Measurements from ENCODE around the gene DYDC1.
A peak's percentile ranks its signal among the peaks of the same experiment; 100 is the strongest.
"Not testable (repeated sequence)": the region's sequence is repeated elsewhere in the genome, so short reads cannot be mapped to it uniquely, and the experiment has no call there.

The DYDC1 gene

DNA sequence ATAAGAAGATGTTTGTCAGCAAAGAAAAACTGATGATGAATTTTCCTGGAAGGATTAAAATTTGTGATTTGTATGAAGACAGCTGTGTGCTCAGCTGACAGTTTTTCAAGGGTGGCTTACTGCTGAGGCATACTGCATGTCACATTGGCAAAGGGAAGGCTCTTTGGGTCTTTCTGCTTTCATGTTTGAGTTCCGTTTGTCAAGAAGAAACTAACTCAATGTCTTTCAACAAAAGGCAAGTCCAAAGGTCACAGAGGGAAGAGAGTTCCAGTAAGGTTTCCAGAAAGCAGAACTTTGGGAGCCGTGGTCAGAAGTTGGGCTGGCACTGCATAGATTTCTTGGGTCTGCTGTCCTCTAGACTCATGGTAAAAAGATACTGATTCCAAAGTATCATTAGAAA lies 16.9 kb upstream of the DYDC1 start:
- no peaks in the 10 kb centered on the region for H3K4me1 ChIP-seq (ENCODE audit: control insufficient read depth, low read depth, low read length)
- H3K27me3 ChIP-seq (ENCODE audit: control insufficient read depth, insufficient read depth, low read length): no peaks in the 10 kb centered on the region
- H3K27ac ChIP-seq (ENCODE audit: low read length): no peak overlapping the region
- H3K9ac ChIP-seq (ENCODE audit: low read length): no peak overlapping the region
- no peak overlapping the region for H3K4me3 ChIP-seq (ENCODE audit: low read length)
- H3K9me3 ChIP-seq (ENCODE audit: control insufficient read depth, low read depth, low read length): no peaks in the 10 kb centered on the region
- H3K36me3 ChIP-seq (ENCODE audit: control insufficient read depth, low read depth, low read length): no peaks in the 10 kb centered on the region

DNA sequence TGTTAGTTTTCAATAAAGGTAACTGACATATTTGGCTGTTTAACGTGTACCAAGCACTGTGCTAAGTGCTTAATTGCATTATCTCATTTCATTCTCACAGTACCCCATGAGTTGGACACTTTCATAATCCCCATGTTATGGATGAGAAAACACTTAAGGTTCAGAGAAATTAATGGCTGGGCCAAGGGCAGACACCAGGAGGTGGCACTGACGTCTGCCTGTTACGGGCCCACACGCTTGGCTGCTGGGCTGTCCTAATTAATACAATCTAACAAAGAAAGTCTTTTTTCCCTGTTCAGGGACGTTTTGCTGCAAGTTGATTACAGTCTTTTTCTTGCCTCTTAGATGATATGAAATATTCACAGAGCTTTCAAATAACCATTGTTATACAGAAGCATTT lies 16.1 kb upstream of the DYDC1 start:
- Histone ChIP-seq H3K27ac (ENCODE audit: low read length) (no peak overlapping the region), H3K27me3 (ENCODE audit: control insufficient read depth, insufficient read depth, low read length) (no peaks in the 10 kb centered on the region), H3K4me3 (ENCODE audit: low read length) (no peak overlapping the region), H3K9me3 (ENCODE audit: control insufficient read depth, low read depth, low read length) (peaks cover 5% of the 10 kb centered on the region), H3K36me3 (ENCODE audit: control insufficient read depth, low read depth, low read length) (no peaks in the 10 kb centered on the region), H3K4me1 (ENCODE audit: control insufficient read depth, low read depth, low read length) (no peaks in the 10 kb centered on the region), H3K9ac (ENCODE audit: low read length) (no peak overlapping the region)

DNA sequence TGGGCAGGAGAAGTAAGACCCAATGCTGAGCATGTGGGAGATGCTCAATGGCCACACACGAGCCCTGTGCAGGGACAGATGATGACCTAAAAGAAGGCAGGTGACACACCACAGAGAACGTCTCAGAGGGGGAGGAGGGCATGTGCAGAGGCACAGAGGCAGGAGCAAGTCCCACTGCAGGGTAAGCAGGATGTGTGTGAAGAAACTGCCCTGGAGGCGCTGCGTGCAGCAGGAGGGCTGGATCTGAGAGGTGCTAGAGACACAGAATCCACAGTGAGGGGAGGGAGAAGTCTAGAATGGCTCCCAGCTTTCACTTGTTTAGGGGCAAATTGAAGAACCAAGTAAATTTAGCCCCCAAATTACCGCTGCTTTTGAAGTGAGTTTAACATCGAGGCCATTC lies 14.9 kb upstream of the DYDC1 start:
- Histone ChIP-seq H3K9ac (ENCODE audit: low read length) (no peak overlapping the region), H3K4me1 (ENCODE audit: control insufficient read depth, low read depth, low read length) (no peaks in the 10 kb centered on the region), H3K27me3 (ENCODE audit: control insufficient read depth, insufficient read depth, low read length) (no peaks in the 10 kb centered on the region), H3K36me3 (ENCODE audit: control insufficient read depth, low read depth, low read length) (no peaks in the 10 kb centered on the region), H3K9me3 (ENCODE audit: control insufficient read depth, low read depth, low read length) (peaks cover 13% of the 10 kb centered on the region), H3K27ac (ENCODE audit: low read length) (no peak overlapping the region), H3K4me3 (ENCODE audit: low read length) (no peak overlapping the region)

DNA sequence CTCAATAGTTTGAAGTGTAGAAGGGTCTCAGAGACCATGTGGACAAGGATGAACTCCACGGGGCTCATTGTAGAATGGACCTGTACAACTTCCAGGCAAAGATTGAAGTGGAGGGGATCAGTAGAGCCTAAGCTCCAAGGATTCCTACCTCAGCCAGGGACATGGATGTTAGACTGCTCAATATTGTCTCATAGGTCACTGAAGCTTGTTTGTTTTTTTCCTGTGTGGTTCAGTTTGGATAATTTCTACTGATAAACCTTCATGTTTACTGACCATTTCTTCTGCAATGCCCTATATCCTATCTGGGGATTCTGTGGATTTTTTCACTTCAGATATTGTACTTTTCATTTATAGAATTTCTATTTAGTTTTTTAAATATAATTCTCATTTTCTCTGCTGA lies 9.0 kb upstream of the DYDC1 start:
- H3K9me3 ChIP-seq (ENCODE audit: control insufficient read depth, low read depth, low read length): peaks cover 14% of the 10 kb centered on the region
- no peak overlapping the region for H3K27ac ChIP-seq (ENCODE audit: low read length)
- no peaks in the 10 kb centered on the region for H3K36me3 ChIP-seq (ENCODE audit: control insufficient read depth, low read depth, low read length)
- H3K4me1 ChIP-seq (ENCODE audit: control insufficient read depth, low read depth, low read length): no peaks in the 10 kb centered on the region
- H3K9ac ChIP-seq (ENCODE audit: low read length): no peak overlapping the region
- H3K27me3 ChIP-seq (ENCODE audit: control insufficient read depth, insufficient read depth, low read length): no peaks in the 10 kb centered on the region
- no peak overlapping the region for H3K4me3 ChIP-seq (ENCODE audit: low read length)

DNA sequence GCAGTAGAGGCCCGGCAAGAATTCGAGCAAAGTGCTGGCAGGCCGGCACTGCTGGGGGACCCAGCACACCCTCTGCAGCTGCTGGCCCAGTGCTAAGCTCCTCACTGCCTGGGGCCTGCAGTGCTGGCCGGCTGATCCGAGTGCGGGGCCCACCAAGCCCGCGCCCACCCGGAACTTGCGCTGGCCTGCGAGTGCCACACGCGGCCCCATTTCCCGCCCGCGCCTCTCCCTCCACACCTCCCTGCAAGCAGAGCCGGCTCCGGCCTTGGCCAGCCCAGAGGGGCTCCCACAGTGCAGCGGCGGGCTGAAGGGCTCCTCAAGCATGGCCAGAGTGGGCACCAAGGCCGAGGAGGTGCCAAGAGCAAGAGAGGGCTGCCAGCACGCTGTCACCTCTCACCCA lies 3.1 kb upstream of the DYDC1 start:
- Histone ChIP-seq H3K36me3 (ENCODE audit: control insufficient read depth, low read depth, low read length) (no peaks in the 10 kb centered on the region), H3K4me1 (ENCODE audit: control insufficient read depth, low read depth, low read length) (peaks cover 4% of the 10 kb centered on the region), H3K27ac (ENCODE audit: low read length) (no peak overlapping the region), H3K4me3 (ENCODE audit: low read length) (no peak overlapping the region), H3K9me3 (ENCODE audit: control insufficient read depth, low read depth, low read length) (no peaks in the 10 kb centered on the region), H3K27me3 (ENCODE audit: control insufficient read depth, insufficient read depth, low read length) (peaks cover 20% of the 10 kb centered on the region), H3K9ac (ENCODE audit: low read length) (no peak overlapping the region)

DNA sequence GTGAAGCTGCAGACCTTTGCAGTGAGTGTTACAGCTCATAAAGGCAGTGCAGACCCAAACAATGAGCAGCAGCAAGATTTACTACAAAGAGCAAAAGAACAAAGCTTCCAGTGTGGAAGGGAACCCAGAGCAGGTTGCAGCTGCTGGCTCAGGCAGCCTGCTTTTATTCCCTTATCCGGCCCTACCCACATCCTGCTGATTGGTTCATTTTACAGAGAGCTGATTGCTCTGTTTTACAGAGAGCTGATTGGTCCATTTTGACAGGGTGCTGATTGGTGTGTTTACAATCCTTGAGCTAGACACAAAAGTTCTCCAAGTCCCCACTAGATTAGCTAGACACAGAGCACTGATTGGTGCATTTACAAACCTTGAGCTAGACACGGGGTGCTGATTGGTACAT lies 2.4 kb upstream of the DYDC1 start:
- H3K4me3 ChIP-seq (ENCODE audit: low read length); H3K27ac ChIP-seq (ENCODE audit: low read length); H3K4me1 ChIP-seq (ENCODE audit: control insufficient read depth, low read depth, low read length); H3K9me3 ChIP-seq (ENCODE audit: control insufficient read depth, low read depth, low read length); H3K9ac ChIP-seq (ENCODE audit: low read length); H3K36me3 ChIP-seq (ENCODE audit: control insufficient read depth, low read depth, low read length): not testable (repeated sequence)
- peaks cover 20% of the 10 kb centered on the region for H3K27me3 ChIP-seq (ENCODE audit: control insufficient read depth, insufficient read depth, low read length)

DNA sequence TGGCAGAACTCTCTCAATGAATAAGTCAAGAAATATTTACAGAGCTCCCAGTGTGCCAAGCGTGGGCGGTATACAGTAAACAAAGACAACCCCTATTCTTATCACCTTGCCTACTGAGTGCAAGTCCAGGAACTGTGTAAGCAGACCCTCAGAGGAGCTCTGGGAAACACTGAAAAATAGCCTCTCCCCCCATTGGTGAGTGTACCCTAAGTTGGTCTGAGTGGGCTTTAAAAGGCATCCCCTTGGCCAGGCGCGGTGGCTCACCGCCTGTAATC lies 1.2 kb upstream of the DYDC1 start:
- no peak overlapping the region for H3K27ac ChIP-seq (ENCODE audit: low read length)
- peaks cover 20% of the 10 kb centered on the region for H3K27me3 ChIP-seq (ENCODE audit: control insufficient read depth, insufficient read depth, low read length)
- no peaks in the 10 kb centered on the region for H3K9me3 ChIP-seq (ENCODE audit: control insufficient read depth, low read depth, low read length)
- H3K9ac ChIP-seq (ENCODE audit: low read length): peak overlapping the region; percentile 69
- no peak overlapping the region for H3K4me3 ChIP-seq (ENCODE audit: low read length)
- peaks cover 4% of the 10 kb centered on the region for H3K4me1 ChIP-seq (ENCODE audit: control insufficient read depth, low read depth, low read length)
- H3K36me3 ChIP-seq (ENCODE audit: control insufficient read depth, low read depth, low read length): no peaks in the 10 kb centered on the region

DNA sequence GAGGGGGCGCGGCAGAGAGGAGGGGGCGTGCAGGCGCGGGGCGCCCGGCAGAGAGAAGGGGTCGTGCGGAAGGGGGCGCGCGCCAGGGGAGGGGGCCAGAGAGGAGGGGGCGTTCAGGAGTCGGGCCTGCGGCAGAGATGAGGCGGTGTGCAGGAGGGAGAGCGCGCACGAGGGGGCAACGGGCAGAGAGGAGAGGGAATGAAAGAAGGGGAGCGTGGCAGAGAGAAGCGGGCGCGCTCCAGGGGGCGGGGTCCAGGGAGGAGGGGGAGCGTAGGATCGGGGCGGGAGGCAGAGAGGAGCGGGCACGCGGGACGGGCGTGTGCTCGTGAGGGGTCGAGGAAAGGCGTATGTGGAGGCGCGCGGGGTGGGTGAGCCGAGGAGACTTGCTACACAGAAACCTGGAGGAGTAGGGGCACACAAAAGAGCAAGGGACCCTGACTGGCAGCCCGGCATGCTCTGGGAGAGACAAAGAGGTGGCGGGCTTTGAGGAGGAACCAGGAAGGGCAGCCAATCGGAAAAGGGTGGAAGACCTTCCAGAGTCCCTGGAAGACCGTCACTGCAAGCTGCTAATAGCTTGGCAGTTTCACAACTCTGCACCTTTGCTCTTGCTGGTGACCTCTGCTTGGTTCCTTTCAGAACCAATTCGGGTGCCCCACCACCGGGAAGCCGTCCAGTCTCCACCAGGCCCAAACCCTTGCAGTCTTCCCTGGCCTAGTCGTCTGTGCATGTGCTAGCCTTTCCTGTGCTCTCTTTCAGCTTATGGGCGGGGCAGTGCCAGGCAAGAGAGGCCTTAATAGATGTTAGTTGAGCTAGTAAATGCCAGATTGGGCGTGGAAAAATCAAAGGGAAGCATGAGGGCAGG lies 665 bp upstream of the DYDC1 start:
- H3K27ac ChIP-seq (ENCODE audit: low read length): no peak overlapping the region
- H3K9ac ChIP-seq (ENCODE audit: low read length): peak overlapping the region; percentile 69
- H3K27me3 ChIP-seq (ENCODE audit: control insufficient read depth, insufficient read depth, low read length): peaks cover 20% of the 10 kb centered on the region
- H3K9me3 ChIP-seq (ENCODE audit: control insufficient read depth, low read depth, low read length): no peaks in the 10 kb centered on the region
- H3K4me1 ChIP-seq (ENCODE audit: control insufficient read depth, low read depth, low read length): peaks cover 4% of the 10 kb centered on the region
- H3K4me3 ChIP-seq (ENCODE audit: low read length): peak overlapping the region; percentile 66
- H3K36me3 ChIP-seq (ENCODE audit: control insufficient read depth, low read depth, low read length): no peaks in the 10 kb centered on the region

DNA sequence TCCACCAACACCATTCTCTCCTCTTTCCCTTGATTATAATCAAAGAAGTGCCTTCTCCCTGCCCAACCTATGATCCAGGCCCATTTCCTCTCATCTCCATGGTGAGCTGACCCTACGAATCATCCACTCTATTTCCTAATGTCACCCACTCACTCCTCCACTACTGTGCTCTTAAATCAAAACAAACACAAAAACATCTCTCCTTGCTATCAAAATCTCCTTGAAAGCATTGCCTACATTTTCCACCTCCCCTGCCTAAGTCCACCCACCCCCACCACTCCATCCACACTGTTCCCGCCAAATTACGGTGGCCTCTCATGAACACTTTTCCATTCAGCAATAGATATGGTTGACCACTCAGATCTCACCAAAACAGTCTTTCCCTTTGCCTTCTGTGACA lies 5.3 kb downstream of the DYDC1 start:
- Histone ChIP-seq H3K4me3 (ENCODE audit: low read length) (no peak overlapping the region), H3K9ac (ENCODE audit: low read length) (no peak overlapping the region), H3K27ac (ENCODE audit: low read length) (no peak overlapping the region), H3K27me3 (ENCODE audit: control insufficient read depth, insufficient read depth, low read length) (peaks cover 13% of the 10 kb centered on the region), H3K9me3 (ENCODE audit: control insufficient read depth, low read depth, low read length) (no peaks in the 10 kb centered on the region), H3K36me3 (ENCODE audit: control insufficient read depth, low read depth, low read length) (no peaks in the 10 kb centered on the region), H3K4me1 (ENCODE audit: control insufficient read depth, low read depth, low read length) (peaks cover 4% of the 10 kb centered on the region)

DNA sequence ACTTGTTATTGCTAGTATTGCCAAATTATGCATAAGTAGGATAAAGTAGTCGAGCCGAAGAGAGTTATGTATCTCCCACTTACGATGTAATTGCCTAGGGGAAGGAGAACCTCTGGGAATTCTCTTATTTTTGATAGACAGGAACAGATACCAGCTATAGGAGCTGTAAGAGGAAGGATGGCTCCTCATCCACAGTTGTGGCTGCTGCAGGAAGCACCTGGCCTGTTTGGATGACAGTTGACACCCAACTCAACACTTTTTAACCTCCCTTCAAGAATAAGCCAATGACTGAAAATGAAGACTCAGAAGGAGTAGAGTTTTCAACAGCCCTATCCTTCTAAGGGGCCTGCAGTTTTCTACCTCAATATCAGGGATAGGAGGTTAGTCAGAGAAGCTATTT lies 6.3 kb downstream of the DYDC1 start:
- Histone ChIP-seq H3K9me3 (ENCODE audit: control insufficient read depth, low read depth, low read length) (no peaks in the 10 kb centered on the region), H3K4me3 (ENCODE audit: low read length) (no peak overlapping the region), H3K9ac (ENCODE audit: low read length) (no peak overlapping the region), H3K36me3 (ENCODE audit: control insufficient read depth, low read depth, low read length) (no peaks in the 10 kb centered on the region), H3K4me1 (ENCODE audit: control insufficient read depth, low read depth, low read length) (no peaks in the 10 kb centered on the region), H3K27ac (ENCODE audit: low read length) (no peak overlapping the region), H3K27me3 (ENCODE audit: control insufficient read depth, insufficient read depth, low read length) (peaks cover 3% of the 10 kb centered on the region)

DNA sequence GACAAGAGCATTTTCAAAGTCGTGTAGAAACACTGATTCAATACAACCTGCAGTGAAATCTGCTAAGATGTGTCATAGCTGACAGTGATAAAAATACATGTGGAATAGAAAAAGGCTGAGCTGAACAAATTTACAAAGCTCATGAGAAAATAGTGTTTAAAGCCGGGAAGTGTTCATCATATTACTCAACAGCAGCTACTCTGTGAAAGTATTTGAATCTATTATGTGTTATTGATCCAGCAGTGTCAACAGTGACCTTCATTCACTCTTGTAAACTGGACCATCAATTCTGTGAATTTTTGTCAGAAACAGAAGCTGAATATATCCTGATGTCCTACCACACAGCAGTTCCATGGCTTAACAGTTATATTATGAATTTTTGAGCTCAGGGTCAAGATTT lies 11.6 kb downstream of the DYDC1 start:
- no peak overlapping the region for H3K9ac ChIP-seq (ENCODE audit: low read length)
- H3K9me3 ChIP-seq (ENCODE audit: control insufficient read depth, low read depth, low read length): no peaks in the 10 kb centered on the region
- H3K27ac ChIP-seq (ENCODE audit: low read length): no peak overlapping the region
- no peaks in the 10 kb centered on the region for H3K27me3 ChIP-seq (ENCODE audit: control insufficient read depth, insufficient read depth, low read length)
- H3K4me1 ChIP-seq (ENCODE audit: control insufficient read depth, low read depth, low read length): no peaks in the 10 kb centered on the region
- H3K36me3 ChIP-seq (ENCODE audit: control insufficient read depth, low read depth, low read length): no peaks in the 10 kb centered on the region
- no peak overlapping the region for H3K4me3 ChIP-seq (ENCODE audit: low read length)

DNA sequence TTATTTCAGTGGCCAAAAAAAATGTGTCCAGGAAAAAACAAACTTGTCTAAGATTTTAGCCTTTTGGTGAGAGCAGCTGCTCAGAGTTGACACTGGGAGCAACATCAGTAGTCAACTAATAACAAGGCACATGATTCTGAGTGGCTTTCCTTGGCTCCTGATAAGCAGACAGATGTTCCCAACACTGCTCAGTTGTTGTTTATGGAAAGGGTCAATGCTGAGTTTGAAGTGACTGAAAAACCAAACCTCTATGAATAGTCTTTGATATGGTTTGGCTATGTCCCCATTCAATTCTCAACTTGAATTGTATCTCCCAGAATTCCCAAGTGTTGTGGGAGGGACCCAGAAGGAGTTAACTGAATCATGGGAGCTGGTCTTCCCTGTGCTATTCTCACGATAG lies 12.3 kb downstream of the DYDC1 start:
- H3K4me1 ChIP-seq (ENCODE audit: control insufficient read depth, low read depth, low read length): no peaks in the 10 kb centered on the region
- no peaks in the 10 kb centered on the region for H3K9me3 ChIP-seq (ENCODE audit: control insufficient read depth, low read depth, low read length)

More for the DNA sequence above, 12.3 kb downstream of the DYDC1 start:
- no peak overlapping the region for H3K4me3 ChIP-seq (ENCODE audit: low read length)
- no peak overlapping the region for H3K9ac ChIP-seq (ENCODE audit: low read length)
- H3K27ac ChIP-seq (ENCODE audit: low read length): no peak overlapping the region
- H3K36me3 ChIP-seq (ENCODE audit: control insufficient read depth, low read depth, low read length): no peaks in the 10 kb centered on the region
- H3K27me3 ChIP-seq (ENCODE audit: control insufficient read depth, insufficient read depth, low read length): no peaks in the 10 kb centered on the region

Data from iPS-18a (cell line).